ENCODE results near the gene B4GALT6.
A peak's percentile ranks its signal among the peaks of the same experiment; 100 is the strongest.

B4GALT6 gene

DNA sequence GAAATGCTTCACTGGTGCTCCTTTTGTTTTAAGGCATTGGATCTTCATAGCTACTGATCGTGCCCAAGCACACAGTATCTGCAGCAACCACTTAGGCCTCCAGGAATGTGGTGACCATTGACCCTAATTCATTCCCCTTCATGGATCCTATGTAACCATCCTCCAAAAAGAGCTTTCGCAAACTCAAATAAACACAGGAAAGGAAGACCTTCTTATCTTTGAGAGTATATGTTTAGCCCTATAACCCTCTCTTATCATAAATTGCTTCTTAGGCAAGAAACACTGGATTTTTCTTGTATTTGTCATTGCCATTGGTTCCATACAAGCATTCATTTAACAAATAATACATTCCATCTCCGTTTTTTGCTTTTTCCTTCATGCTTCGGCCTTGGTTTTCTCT is 96.9 kb downstream of the B4GALT6 start:
- DNase-seq (ENCODE audit: low read depth): no peak
- H3K4me3 ChIP-seq (ENCODE audit: control insufficient read depth, low read depth, low read length): no peak overlapping the region
- TF ChIP-seq, protein P1, sequence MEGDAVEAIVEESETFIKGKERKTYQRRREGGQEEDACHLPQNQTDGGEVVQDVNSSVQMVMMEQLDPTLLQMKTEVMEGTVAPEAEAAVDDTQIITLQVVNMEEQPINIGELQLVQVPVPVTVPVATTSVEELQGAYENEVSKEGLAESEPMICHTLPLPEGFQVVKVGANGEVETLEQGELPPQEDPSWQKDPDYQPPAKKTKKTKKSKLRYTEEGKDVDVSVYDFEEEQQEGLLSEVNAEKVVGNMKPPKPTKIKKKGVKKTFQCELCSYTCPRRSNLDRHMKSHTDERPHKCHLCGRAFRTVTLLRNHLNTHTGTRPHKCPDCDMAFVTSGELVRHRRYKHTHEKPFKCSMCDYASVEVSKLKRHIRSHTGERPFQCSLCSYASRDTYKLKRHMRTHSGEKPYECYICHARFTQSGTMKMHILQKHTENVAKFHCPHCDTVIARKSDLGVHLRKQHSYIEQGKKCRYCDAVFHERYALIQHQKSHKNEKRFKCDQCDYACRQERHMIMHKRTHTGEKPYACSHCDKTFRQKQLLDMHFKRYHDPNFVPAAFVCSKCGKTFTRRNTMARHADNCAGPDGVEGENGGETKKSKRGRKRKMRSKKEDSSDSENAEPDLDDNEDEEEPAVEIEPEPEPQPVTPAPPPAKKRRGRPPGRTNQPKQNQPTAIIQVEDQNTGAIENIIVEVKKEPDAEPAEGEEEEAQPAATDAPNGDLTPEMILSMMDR (conservative IDR thresholded peaks at IDR 0.05; ENCODE audit: control insufficient read depth, insufficient read depth, low read depth, low read length): no peak

DNA sequence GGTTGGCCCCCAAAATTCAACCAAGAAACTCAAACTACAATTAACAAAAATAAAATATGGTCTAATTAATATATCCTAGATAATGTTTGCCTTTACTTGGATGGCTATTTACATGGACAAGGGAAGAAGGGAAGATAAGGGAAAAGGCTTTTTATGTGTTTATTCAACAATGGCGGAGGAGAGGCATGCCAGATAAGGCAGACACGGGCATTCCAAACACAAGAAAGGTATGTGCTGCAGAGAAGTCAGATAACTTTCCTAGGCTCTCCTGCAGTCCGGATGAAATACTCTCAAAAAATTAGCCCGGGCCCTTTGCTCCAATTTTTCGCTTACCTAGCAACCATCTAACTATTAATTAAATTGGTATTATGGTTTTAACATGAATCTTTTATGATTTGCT is 97.8 kb downstream of the B4GALT6 start:
- H3K4me3 ChIP-seq (ENCODE audit: control insufficient read depth, low read depth, low read length): no peak overlapping the region
- no peak for DNase-seq (ENCODE audit: low read depth)
- TF ChIP-seq, protein P1 (conservative IDR thresholded peaks at IDR 0.05; ENCODE audit: control insufficient read depth, insufficient read depth, low read depth, low read length): no peak

DNA sequence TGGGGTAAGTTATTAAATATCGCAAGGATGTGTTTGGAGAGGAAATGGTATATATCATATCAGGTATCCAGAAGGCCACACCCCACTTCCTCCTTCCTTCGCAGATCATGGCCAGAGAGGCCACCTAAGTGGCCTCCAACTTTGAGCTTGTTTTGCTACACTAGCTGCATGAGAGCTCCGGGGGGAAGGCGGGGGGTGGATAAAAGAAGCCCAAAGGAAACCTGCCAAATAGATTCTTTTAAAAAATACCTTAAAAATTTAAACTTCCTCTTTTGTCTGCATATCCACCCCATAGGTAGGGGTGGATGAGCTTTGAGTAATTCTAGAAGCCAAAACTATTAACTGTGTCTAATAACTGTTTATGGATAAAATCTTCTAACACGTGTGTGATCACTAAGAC is 98.4 kb downstream of the B4GALT6 start:
- TF ChIP-seq, protein P1 (conservative IDR thresholded peaks at IDR 0.05; ENCODE audit: control insufficient read depth, insufficient read depth, low read depth, low read length): no peak
- no peak for DNase-seq (ENCODE audit: low read depth)

DNA sequence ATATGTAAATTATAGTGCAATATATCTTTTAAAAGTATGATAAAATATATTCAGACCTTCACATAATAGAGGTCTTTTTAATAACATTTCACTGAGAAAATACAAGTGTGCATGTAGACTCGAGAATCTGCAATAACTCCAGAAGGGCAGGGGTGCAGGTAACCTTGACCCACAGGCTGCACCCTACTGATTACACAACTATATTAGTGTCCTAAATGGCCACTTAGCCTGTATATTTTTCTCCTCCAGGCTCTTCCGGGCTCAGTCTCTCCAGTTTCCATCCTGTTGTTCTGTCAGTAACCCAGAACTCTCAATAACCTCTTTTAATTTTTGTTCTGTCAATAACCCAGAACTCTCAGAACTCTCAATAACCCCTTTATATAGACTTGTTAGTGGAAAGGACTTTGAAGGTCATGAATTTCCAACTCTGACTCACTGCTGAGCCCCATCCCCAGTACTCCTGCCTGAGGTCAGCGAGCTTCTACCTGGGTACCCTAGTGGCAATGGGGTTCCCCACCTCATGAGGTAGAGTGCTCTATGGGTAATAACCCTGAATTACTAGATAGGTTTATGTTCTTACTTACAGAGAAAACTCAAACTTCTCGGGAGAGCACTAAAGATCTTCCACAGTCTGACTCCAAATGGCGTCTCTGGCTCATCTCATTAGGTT is 101.1 kb downstream of the B4GALT6 start:
- H3K4me3 ChIP-seq (ENCODE audit: control insufficient read depth, low read depth, low read length): no peak overlapping the region
- DNase-seq (ENCODE audit: low read depth): no peak
- TF ChIP-seq, protein P1 (conservative IDR thresholded peaks at IDR 0.05; ENCODE audit: control insufficient read depth, insufficient read depth, low read depth, low read length): no peak

More for the DNA sequence above, 98.4 kb downstream of the B4GALT6 start:
- no peak overlapping the region for H3K4me3 ChIP-seq (ENCODE audit: control insufficient read depth, low read depth, low read length)

GRCh38 chr18:31581498-31582197 is 102.7 kb downstream of the B4GALT6 start:
- H3K4me3 ChIP-seq (ENCODE audit: control insufficient read depth, low read depth, low read length): no peak overlapping the region
- TF ChIP-seq, protein P1 (conservative IDR thresholded peaks at IDR 0.05; ENCODE audit: control insufficient read depth, insufficient read depth, low read depth, low read length): no peak
- DNase-seq (ENCODE audit: low read depth): peak; percentile 63

DNA sequence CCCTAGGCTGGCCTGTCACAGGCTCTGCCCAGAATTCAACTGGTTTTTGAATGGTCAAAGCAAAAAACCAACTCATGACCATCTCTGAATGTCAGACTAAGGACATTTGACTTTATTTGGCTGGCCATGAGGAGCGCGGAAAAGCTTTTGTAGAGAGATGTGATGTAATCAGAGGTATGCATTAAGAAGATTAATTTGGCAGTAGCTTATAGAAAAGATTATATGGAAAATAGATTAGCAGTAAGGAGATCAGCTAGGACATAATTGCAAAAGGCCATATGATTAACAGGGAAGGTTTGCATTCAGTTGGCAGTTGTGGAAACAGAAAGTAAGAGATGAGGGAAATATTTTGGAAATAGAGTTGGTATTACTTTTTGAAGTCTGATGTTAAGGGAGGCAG is 105.0 kb downstream of the B4GALT6 start:
- TF ChIP-seq, protein P1 (conservative IDR thresholded peaks at IDR 0.05; ENCODE audit: control insufficient read depth, insufficient read depth, low read depth, low read length): no peak
- DNase-seq (ENCODE audit: low read depth): no peak
- H3K4me3 ChIP-seq (ENCODE audit: control insufficient read depth, low read depth, low read length): no peak overlapping the region
